ENCODE measurements around the gene ANXA1. TPM values are rescaled to one million over a fixed set of nuclear protein-coding genes. Genes with fewer than 3 reads are reported as not detected.

ANXA1 gene
- total and polyA plus RNA-seq, 2 experiments from 2014 or later: 4.9 to 5.8 TPM

- H3K79me2 ChIP-seq (replicated peaks; ENCODE audit: insufficient read depth): no peaks in the 10 kb centered on the region
- H3K9me3 Mint-ChIP-seq: no peaks in the 10 kb centered on the region
- no peak overlapping the region for H3K4me3 Mint-ChIP-seq
- H3K27ac ChIP-seq (ENCODE audit: low read depth): no peak overlapping the region
- peaks cover 41% of the 10 kb centered on the region for H3K4me1 ChIP-seq (ENCODE audit: insufficient read depth)
- H3K4me1 Mint-ChIP-seq: peaks cover 50% of the 10 kb centered on the region
- no peak for DNase-seq (ENCODE audit: low spot score)
- H3K27ac Mint-ChIP-seq: no peak overlapping the region
- no peaks in the 10 kb centered on the region for H3K27me3 ChIP-seq (ENCODE audit: insufficient read depth)
- no peaks in the 10 kb centered on the region for H3K36me3 Mint-ChIP-seq (ENCODE audit: low read depth)
- H3K36me3 ChIP-seq (ENCODE audit: insufficient read depth): no peaks in the 10 kb centered on the region
- H3K9me2 ChIP-seq (ENCODE audit: insufficient read depth): no peaks in the 10 kb centered on the region
- H3K4me2 ChIP-seq: no peak overlapping the region
- no peaks in the 10 kb centered on the region for H3F3A ChIP-seq (replicated peaks; ENCODE audit: low read depth)
- H4K20me1 ChIP-seq (replicated peaks; ENCODE audit: insufficient read depth): no peaks in the 10 kb centered on the region
- no peaks in the 10 kb centered on the region for H3K27me3 Mint-ChIP-seq (ENCODE audit: insufficient read depth, low read depth, poor library complexity)
- peak overlapping the region; percentile 28; the same call in 1 of the 2 replicates for H2AFZ ChIP-seq
- no peak overlapping the region for H3K4me3 ChIP-seq
- no peak for ATAC-seq
- TF ChIP-seq CREB1 (CRISPR knock-in tag; IDR thresholded peaks at IDR 0.05; ENCODE audit: low read depth): no peak
- no peak for TF ChIP-seq NANOG (IDR thresholded peaks at IDR 0.05; ENCODE audit: borderline replicate concordance)
- no peak for TF ChIP-seq EZH2phosphoT487 (IDR thresholded peaks at IDR 0.05; ENCODE audit: unreplicated experiment)
- TF ChIP-seq POLR2AphosphoS5 (IDR thresholded peaks at IDR 0.05; ENCODE audit: low read depth): no peak
- no peak for TF ChIP-seq REST (IDR thresholded peaks at IDR 0.05; ENCODE audit: unreplicated experiment)
Observed at GRCh38 chr9:73154271-73154670, 2.6 kb downstream of the ANXA1 start.

GRCh38 chr9:73154722-73155121 is 3.1 kb downstream of the ANXA1 start:
- Histone ChIP-seq H3K27ac (ENCODE audit: low read depth) (no peak overlapping the region), H3K4me3 (no peak overlapping the region)
- peaks cover 49% of the 10 kb centered on the region for H3K4me1 Mint-ChIP-seq

GRCh38 chr9:73155377-73155776 is 3.7 kb downstream of the ANXA1 start:
- H4K20me1 ChIP-seq (replicated peaks; ENCODE audit: insufficient read depth): no peaks in the 10 kb centered on the region
- no peaks in the 10 kb centered on the region for H3K27me3 ChIP-seq (ENCODE audit: insufficient read depth)
- Mint-ChIP-seq H3K36me3 (ENCODE audit: low read depth) (no peaks in the 10 kb centered on the region), H3K4me1 (peaks cover 54% of the 10 kb centered on the region), H3K4me3 (no peak overlapping the region), H3K27me3 (ENCODE audit: insufficient read depth, low read depth, poor library complexity) (no peaks in the 10 kb centered on the region), H3K27ac (no peak overlapping the region), H3K9me3 (no peaks in the 10 kb centered on the region)
- no peak overlapping the region for H2AFZ ChIP-seq
- H3K27ac ChIP-seq (ENCODE audit: low read depth): no peak overlapping the region
- no peak overlapping the region for H3K4me3 ChIP-seq
- no peaks in the 10 kb centered on the region for H3F3A ChIP-seq (replicated peaks; ENCODE audit: low read depth)
- DNase-seq (ENCODE audit: low spot score) (no peak), ATAC-seq (no peak)
- no peak overlapping the region for H3K4me2 ChIP-seq
- TF ChIP-seq JUNB (IDR thresholded peaks at IDR 0.05; ENCODE audit: unreplicated experiment) (no peak), EZH2phosphoT487 (IDR thresholded peaks at IDR 0.05; ENCODE audit: unreplicated experiment) (no peak), EZH2 (IDR thresholded peaks at IDR 0.05; ENCODE audit: low read depth, unreplicated experiment) (no peak), CTCF (conservative IDR thresholded peaks at IDR 0.05; ENCODE audit: low read depth in 2 of 2) (no peak), REST (IDR thresholded peaks at IDR 0.05; ENCODE audit: unreplicated experiment) (no peak), CREB1 (CRISPR knock-in tag; IDR thresholded peaks at IDR 0.05; ENCODE audit: low read depth) (no peak), POLR2AphosphoS5 (IDR thresholded peaks at IDR 0.05; ENCODE audit: low read depth) (no peak), ZNF331 (CRISPR knock-in tag; IDR thresholded peaks at IDR 0.05; ENCODE audit: low read depth) (no peak), ZNF114 (CRISPR knock-in tag; IDR thresholded peaks at IDR 0.05) (no peak)
- H3K4me1 ChIP-seq (ENCODE audit: insufficient read depth): peaks cover 38% of the 10 kb centered on the region
- H3K79me2 ChIP-seq (replicated peaks; ENCODE audit: insufficient read depth): no peaks in the 10 kb centered on the region
- H3K9me2 ChIP-seq (ENCODE audit: insufficient read depth): no peaks in the 10 kb centered on the region
- H3K36me3 ChIP-seq (ENCODE audit: insufficient read depth): no peaks in the 10 kb centered on the region

More at GRCh38 chr9:73154722-73155121, 3.1 kb downstream of the ANXA1 start:
- Histone ChIP-seq H3F3A (replicated peaks; ENCODE audit: low read depth) (no peaks in the 10 kb centered on the region), H3K4me1 (ENCODE audit: insufficient read depth) (peaks cover 40% of the 10 kb centered on the region), H3K36me3 (ENCODE audit: insufficient read depth) (no peaks in the 10 kb centered on the region), H3K79me2 (replicated peaks; ENCODE audit: insufficient read depth) (no peaks in the 10 kb centered on the region), H2AFZ (no peak overlapping the region), H3K9me2 (ENCODE audit: insufficient read depth) (no peaks in the 10 kb centered on the region), H3K4me2 (no peak overlapping the region), H3K27me3 (ENCODE audit: insufficient read depth) (no peaks in the 10 kb centered on the region), H4K20me1 (replicated peaks; ENCODE audit: insufficient read depth) (no peaks in the 10 kb centered on the region)
- no peak for ATAC-seq
- DNase-seq (ENCODE audit: low spot score): no peak
- Mint-ChIP-seq H3K27ac (no peak overlapping the region), H3K4me3 (no peak overlapping the region), H3K36me3 (ENCODE audit: low read depth) (no peaks in the 10 kb centered on the region), H3K9me3 (no peaks in the 10 kb centered on the region), H3K27me3 (ENCODE audit: insufficient read depth, low read depth, poor library complexity) (no peaks in the 10 kb centered on the region)
- TF ChIP-seq EZH2 (IDR thresholded peaks at IDR 0.05; ENCODE audit: low read depth, unreplicated experiment): no peak
- no peak for TF ChIP-seq EZH2phosphoT487 (IDR thresholded peaks at IDR 0.05; ENCODE audit: unreplicated experiment)
- TF ChIP-seq CREB1 (CRISPR knock-in tag; IDR thresholded peaks at IDR 0.05; ENCODE audit: low read depth): no peak
- TF ChIP-seq ZNF331 (CRISPR knock-in tag; IDR thresholded peaks at IDR 0.05; ENCODE audit: low read depth): no peak
